Lung (tissue), 12 donors: ENCODE data around the gene ATF6. TPM values are rescaled to one million over a fixed set of nuclear protein-coding genes. Genes with fewer than 3 reads are reported as not detected.

Experiments
- ATAC-seq: fragments of 200-7000 bp; cut with Tn5 transposase; one replicate; pipeline ENCODE4 v1.9.1; 2020; ENCODE audit warnings: moderate number of reproducible peaks; ENCODE audit not compliant: insufficient read depth, low FRiP score
- DNase-seq, 3 donors: peaks; one replicate each; pipeline ENCODE4 v3.0.0-alpha.2; 2013 to 2017
- H3K27ac ChIP-seq, 2 donors: one replicate each; pipeline ENCODE4 v1.5.1; 2013; ENCODE audit warnings: mild to moderate bottlenecking in 2 of 2, moderate library complexity in 2 of 2, control low read depth in 1 of 2, inconsistent platforms in 1 of 2, low read depth in 1 of 2, low read length in 1 of 2
- H3K27me3 ChIP-seq, 3 donors: one replicate each; pipeline ENCODE4 v1.5.1; 2013; ENCODE audit warnings: low read length in 2 of 3; ENCODE audit not compliant: control insufficient read depth in 3 of 3, insufficient read depth in 3 of 3
- H3K36me3 ChIP-seq, 4 donors: one replicate each; pipeline ENCODE4 v1.5.1; 2013; ENCODE audit warnings: low read length in 4 of 4, mild to moderate bottlenecking in 1 of 4, moderate library complexity in 1 of 4; ENCODE audit not compliant: control insufficient read depth in 4 of 4, insufficient read depth in 4 of 4
- H3K4me1 ChIP-seq, 5 donors: one replicate each; pipeline ENCODE4 v1.5.1; 2013; ENCODE audit warnings: low read length in 5 of 5, mild to moderate bottlenecking in 2 of 5, moderate library complexity in 1 of 5; ENCODE audit not compliant: control insufficient read depth in 5 of 5, insufficient read depth in 5 of 5
- H3K4me3 ChIP-seq: one replicate; pipeline ENCODE4 v1.5.1; 2013; ENCODE audit warnings: mild to moderate bottlenecking, control low read depth, moderate library complexity
- H3K9ac ChIP-seq, 2 donors: one replicate each; pipeline ENCODE4 v1.5.1; 2013; ENCODE audit warnings: low read length in 2 of 2, control low read depth in 1 of 2; ENCODE audit not compliant: insufficient read depth in 1 of 2
- H3K9me3 ChIP-seq, 4 donors: one replicate each; pipeline ENCODE4 v1.5.1; 2013; ENCODE audit warnings: low read length in 3 of 4, mild to moderate bottlenecking in 1 of 4, moderate library complexity in 1 of 4; ENCODE audit not compliant: control insufficient read depth in 4 of 4, insufficient read depth in 3 of 4
- CTCF ChIP-seq: IDR thresholded peaks from 2 replicates; pipeline ENCODE4 v1.5.1; 2012; ENCODE audit warnings: mild to moderate bottlenecking; ENCODE audit errors: control extremely low read depth, extremely low read depth
- WGBS, 2 donors: extraction: QIAGEN DNeasy Blood & Tissue Kit; methylation state at CpG; one replicate each; pipeline ENCODE4 v1.1.7; 2013; 5-methylcytosine and 5-hydroxymethylcytosine counted together
- polyA plus RNA-seq, 2 donors: library from polyadenylated mRNA; stranded (reverse); fragments of 200-250 nt; gene quantifications; one replicate each; pipeline ENCODE4 v1.2.1, GENCODE V29; 2013
- total RNA-seq, 2 donors: library from RNA; depleted of rRNA in 1 of 2; stranded (reverse); fragments of >200 nt in 1 of 2; gene quantifications; one replicate each; pipeline ENCODE4 v1.2.1, GENCODE V29; 2014 to 2021
- donor health status: control.
- donor health status: control.
- donor health status: Bipolar disorder and iron deficiency.
- donor health status: healthy.
- donor health status: DM: yes; HTN: yes; CAD: no.

Gene ATF6
- total and polyA plus RNA-seq, 4 donors, result 4.3 to 44.8 (median 22.6) TPM

GRCh38 chr1:161905269-161905884, 139.3 kb downstream of the ATF6 start:
- Histone ChIP-seq H3K4me3 (no peak overlapping the region), H3K9me3 (no peaks in the 10 kb centered on the region), H3K27me3 (no peaks in the 10 kb centered on the region), H3K27ac (no peak overlapping the region), H3K36me3 (no peaks in the 10 kb centered on the region), H3K4me1 (peaks cover 0 to under 1% (median 0%) of the 10 kb centered on the region in 5 donors), H3K9ac (no peak overlapping the region)
- DNase-seq (peak in 1 of 3 donors; percentile 11), ATAC-seq (no peak)
- TF ChIP-seq CTCF, result no peak
- WGBS, 2 donors, result 96 to 99% methylated on average over 3 of the region's 3 CpGs

- no peak overlapping the region for H3K9ac ChIP-seq
- no peaks in the 10 kb centered on the region for H3K36me3 ChIP-seq
- no peak overlapping the region for H3K27ac ChIP-seq
- ATAC-seq (no peak), DNase-seq (no peak)
- H3K4me1 ChIP-seq, result peaks cover 0 to 5% (median 0%) of the 10 kb centered on the region in 5 donors
- H3K9me3 ChIP-seq, result no peaks in the 10 kb centered on the region
- TF ChIP-seq CTCF, result no peak
- H3K4me3 ChIP-seq, result no peak overlapping the region
- H3K27me3 ChIP-seq, result no peaks in the 10 kb centered on the region
Observed at GRCh38 chr1:161907265-161907664, 141.1 kb downstream of the ATF6 start.

- H3K36me3 ChIP-seq, result peaks cover 0 to 3% (median 0%) of the 10 kb centered on the region in 4 donors
- H3K27me3 ChIP-seq, result no peaks in the 10 kb centered on the region
- DNase-seq (no peak), ATAC-seq (no peak)
- H3K9me3 ChIP-seq, result no peaks in the 10 kb centered on the region
- TF ChIP-seq CTCF, result no peak
- H3K4me1 ChIP-seq, result peaks cover 0 to 5% (median 0%) of the 10 kb centered on the region in 5 donors
- WGBS, 2 donors, result 95 to 97% methylated on average over 3 of the region's 3 CpGs
- no peak overlapping the region for H3K9ac ChIP-seq
- H3K27ac ChIP-seq, result no peak overlapping the region
- no peak overlapping the region for H3K4me3 ChIP-seq
Observed at GRCh38 chr1:161908264-161908663, 142.1 kb downstream of the ATF6 start.

GRCh38 chr1:161910604-161911003, 144.5 kb downstream of the ATF6 start:
- no peak for TF ChIP-seq CTCF
- peaks cover 6 to 9% (median 6%) of the 10 kb centered on the region in 4 donors for H3K36me3 ChIP-seq
- no peaks in the 10 kb centered on the region for H3K27me3 ChIP-seq
- no peak overlapping the region for H3K27ac ChIP-seq
- no peak overlapping the region for H3K9ac ChIP-seq
- no peaks in the 10 kb centered on the region for H3K9me3 ChIP-seq
- H3K4me1 ChIP-seq, result peaks cover 0 to 5% (median 0%) of the 10 kb centered on the region in 5 donors
- no peak overlapping the region for H3K4me3 ChIP-seq
- no peak for ATAC-seq
- no peak for DNase-seq
